Urinary bladder (tissue), 4 donors: Measurements from ENCODE around the gene DIPK1C. TPM values are rescaled to one million over a fixed set of nuclear protein-coding genes. Genes with fewer than 3 reads are reported as not detected.
"Not testable (repeated sequence)": the region's sequence is repeated elsewhere in the genome, so short reads cannot be mapped to it uniquely, and the experiment has no call there.

Experiments
- DNase-seq: peaks from one replicate; pipeline ENCODE4 v3.0.0-alpha.2; 2015; ENCODE audit errors: extremely low spot score
- H3K27ac ChIP-seq: one replicate; pipeline ENCODE4 v1.5.1; 2013; ENCODE audit warnings: low read depth, mild to moderate bottlenecking, moderate library complexity
- H3K36me3 ChIP-seq: one replicate; pipeline ENCODE4 v1.6.1; 2013; ENCODE audit warnings: mild to moderate bottlenecking, moderate library complexity; ENCODE audit not compliant: insufficient read depth
- H3K4me1 ChIP-seq: one replicate; pipeline ENCODE4 v1.6.1; 2013; ENCODE audit warnings: mild to moderate bottlenecking, moderate library complexity; ENCODE audit not compliant: insufficient read depth
- H3K4me3 ChIP-seq: one replicate; pipeline ENCODE4 v1.5.1; 2013; ENCODE audit warnings: low read depth, low read length
- whole genome bisulfite sequencing: extraction: QIAGEN DNeasy Blood & Tissue Kit; methylation state at CpG from one replicate; pipeline ENCODE4 v1.1.7; 2013; 5-methylcytosine and 5-hydroxymethylcytosine counted together
- polyA plus RNA-seq: library from polyadenylated mRNA; stranded (reverse); fragments of 200-250 nt; gene quantifications from one replicate; pipeline ENCODE4 v1.2.3, GENCODE V29; 2013
- total RNA-seq: library from RNA; depleted of rRNA; stranded (reverse); fragments of >200 nt; gene quantifications from one replicate; pipeline ENCODE4 v1.2.3, GENCODE V29; 2014
- donor health status: healthy with polysubstance abuse.
- donor health status: healthy.

The DIPK1C gene
- total RNA-seq, result 1.6 TPM
- 0.22 TPM for polyA plus RNA-seq

GRCh38 chr18:74457043-74457724 is at the start of gene DIPK1C:
Gene DIPK1C, minus strand, starts transcription at chr18:74457308. Its CDS starts 49 bp downstream, at chr18:74457259.
- WGBS, result under 1% methylated on average over 76 of the region's 76 CpGs
- peak within 1 kb of the TSS; percentile 43 for H3K4me3 ChIP-seq
- no peak for DNase-seq
- no peak within 1 kb of the TSS for H3K27ac ChIP-seq
- H3K4me1 ChIP-seq, result peaks cover 4% of the 10 kb centered on the region
- H3K36me3 ChIP-seq, result no peaks in the 10 kb centered on the region

DNA sequence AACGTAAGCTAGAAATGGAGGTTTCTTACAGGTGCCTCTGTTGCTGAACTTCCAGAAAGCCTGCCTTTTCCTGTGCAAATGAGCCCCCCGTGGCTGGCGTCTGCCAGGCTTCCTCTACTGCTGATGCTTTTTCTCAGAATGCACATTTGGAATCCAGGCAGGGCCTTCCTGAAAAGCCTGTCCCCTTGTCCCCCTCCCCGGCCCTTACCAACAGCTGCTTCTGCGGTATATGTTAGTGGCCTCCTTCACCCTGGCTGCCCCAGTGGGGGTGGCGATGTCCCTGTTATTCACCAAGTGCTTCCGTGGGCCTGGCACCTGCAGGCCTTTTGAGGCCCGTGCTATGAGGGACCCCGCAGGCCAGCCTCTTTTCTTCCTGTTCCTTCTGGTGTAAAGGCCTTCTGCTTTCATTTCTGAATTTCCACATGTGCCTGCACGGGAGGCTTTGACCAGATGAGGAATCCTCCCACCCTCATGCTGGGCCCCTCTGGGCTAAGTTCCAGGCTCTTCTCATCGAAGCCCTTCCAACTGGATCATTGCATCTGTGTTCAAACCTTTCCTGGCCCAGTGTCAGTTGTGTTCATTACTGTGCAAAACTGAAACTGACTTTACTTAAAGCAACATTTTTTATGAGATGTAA is 49.5 kb upstream of the DIPK1C start:
- peak; percentile 75 for DNase-seq
- Histone ChIP-seq H3K4me3 (no peak overlapping the region), H3K27ac (no peak overlapping the region), H3K36me3 (no peaks in the 10 kb centered on the region), H3K4me1 (no peaks in the 10 kb centered on the region)
- WGBS, result 46% methylated on average over 11 of the region's 11 CpGs

- Histone ChIP-seq H3K4me1 (no peaks in the 10 kb centered on the region), H3K4me3 (no peak overlapping the region), H3K27ac (no peak overlapping the region), H3K36me3 (no peaks in the 10 kb centered on the region)
- 95% methylated on average over 16 of the region's 16 CpGs for WGBS
- no peak for DNase-seq
These were observed 48.7 kb upstream of the DIPK1C start for GRCh38 chr18:74505776-74506175.

DNA sequence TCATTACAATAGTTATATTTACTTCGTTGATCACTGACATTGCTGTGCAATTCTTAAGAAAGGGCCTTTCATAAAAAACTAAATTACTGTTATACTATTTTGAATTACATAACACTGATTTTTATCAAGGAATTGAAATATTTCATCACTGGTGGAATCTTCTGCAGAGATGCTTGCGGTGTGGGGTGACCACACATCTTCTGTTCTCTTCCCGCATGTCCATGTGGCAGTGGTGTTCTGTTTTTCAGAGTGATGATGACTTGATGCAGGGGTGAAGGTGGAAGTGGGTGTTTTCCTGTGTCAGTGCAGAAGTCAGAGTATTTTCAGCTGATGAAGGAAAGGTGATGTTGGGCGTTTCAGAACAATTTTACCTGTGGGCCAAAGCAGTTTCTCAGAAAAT is 46.0 kb upstream of the DIPK1C start:
- Histone ChIP-seq H3K4me1 (no peaks in the 10 kb centered on the region), H3K36me3 (no peaks in the 10 kb centered on the region), H3K27ac (no peak overlapping the region), H3K4me3 (no peak overlapping the region)
- 83% methylated on average over 4 of the region's 4 CpGs for WGBS
- DNase-seq, result no peak

GRCh38 chr18:74501386-74501785 is 44.3 kb upstream of the DIPK1C start:
- peak overlapping the region; percentile 40 for H3K27ac ChIP-seq
- no peak overlapping the region for H3K4me3 ChIP-seq
- DNase-seq, result no peak
- no peaks in the 10 kb centered on the region for H3K4me1 ChIP-seq
- WGBS, result 83% methylated on average over 4 of the region's 4 CpGs
- no peaks in the 10 kb centered on the region for H3K36me3 ChIP-seq

DNA sequence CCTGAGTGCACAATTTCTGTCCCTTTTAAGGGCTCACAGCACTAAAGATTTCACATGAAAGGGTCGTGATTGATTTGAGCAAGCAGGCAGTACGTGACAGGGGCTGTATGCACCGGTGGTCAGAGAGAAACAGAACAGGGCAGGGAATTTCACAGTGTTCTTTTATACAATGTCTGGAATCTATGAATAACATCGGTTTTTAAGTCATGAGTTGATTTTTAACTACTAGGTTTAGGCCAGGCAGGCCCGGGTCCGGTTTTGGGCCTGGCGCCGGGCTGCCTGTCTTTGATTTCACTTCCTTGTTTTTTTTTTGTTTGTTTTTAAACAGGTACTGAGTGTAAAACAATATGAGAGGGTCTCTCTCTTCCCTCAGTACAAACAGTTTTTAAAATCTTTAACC is 43.7 kb upstream of the DIPK1C start:
- not testable (repeated sequence) for H3K36me3 ChIP-seq, H3K4me1 ChIP-seq, H3K4me3 ChIP-seq, DNase-seq
- WGBS, result 87% methylated on average over 8 of the region's 8 CpGs
- H3K27ac ChIP-seq, result peak overlapping the region; percentile 40

- Histone ChIP-seq H3K4me1 (no peaks in the 10 kb centered on the region), H3K36me3 (no peaks in the 10 kb centered on the region), H3K27ac (no peak overlapping the region), H3K4me3 (no peak overlapping the region)
- 74% methylated on average over 6 of the region's 6 CpGs for WGBS
- DNase-seq, result no peak
These were observed 43.3 kb upstream of the DIPK1C start for GRCh38 chr18:74500372-74500771.

GRCh38 chr18:74499633-74500032 is 42.5 kb upstream of the DIPK1C start:
- WGBS, result 45% methylated on average over 9 of the region's 9 CpGs

GRCh38 chr18:74498712-74499627 is 41.9 kb upstream of the DIPK1C start:
- Histone ChIP-seq H3K27ac (peak overlapping the region; percentile 54), H3K4me3 (no peak overlapping the region), H3K4me1 (no peaks in the 10 kb centered on the region), H3K36me3 (no peaks in the 10 kb centered on the region)
- no peak for DNase-seq
- 81% methylated on average over 14 of the region's 14 CpGs for WGBS

More at GRCh38 chr18:74499633-74500032, 42.5 kb upstream of the DIPK1C start:
- peak overlapping the region; percentile 63 for H3K27ac ChIP-seq
- no peaks in the 10 kb centered on the region for H3K36me3 ChIP-seq
- DNase-seq, result no peak
- H3K4me3 ChIP-seq, result no peak overlapping the region
- no peaks in the 10 kb centered on the region for H3K4me1 ChIP-seq

GRCh38 chr18:74497778-74498177 is 40.7 kb upstream of the DIPK1C start:
- H3K4me3 ChIP-seq, result no peak overlapping the region
- DNase-seq, result no peak
- H3K4me1 ChIP-seq, result no peaks in the 10 kb centered on the region
- 81% methylated on average over 3 of the region's 3 CpGs for WGBS
- no peak overlapping the region for H3K27ac ChIP-seq
- no peaks in the 10 kb centered on the region for H3K36me3 ChIP-seq

GRCh38 chr18:74497324-74497676 is 40.2 kb upstream of the DIPK1C start:
- H3K27ac ChIP-seq, result no peak overlapping the region
- no peaks in the 10 kb centered on the region for H3K4me1 ChIP-seq
- DNase-seq, result no peak
- WGBS, result 94% methylated on average over 8 of the region's 8 CpGs
- no peak overlapping the region for H3K4me3 ChIP-seq
- no peaks in the 10 kb centered on the region for H3K36me3 ChIP-seq

DNA sequence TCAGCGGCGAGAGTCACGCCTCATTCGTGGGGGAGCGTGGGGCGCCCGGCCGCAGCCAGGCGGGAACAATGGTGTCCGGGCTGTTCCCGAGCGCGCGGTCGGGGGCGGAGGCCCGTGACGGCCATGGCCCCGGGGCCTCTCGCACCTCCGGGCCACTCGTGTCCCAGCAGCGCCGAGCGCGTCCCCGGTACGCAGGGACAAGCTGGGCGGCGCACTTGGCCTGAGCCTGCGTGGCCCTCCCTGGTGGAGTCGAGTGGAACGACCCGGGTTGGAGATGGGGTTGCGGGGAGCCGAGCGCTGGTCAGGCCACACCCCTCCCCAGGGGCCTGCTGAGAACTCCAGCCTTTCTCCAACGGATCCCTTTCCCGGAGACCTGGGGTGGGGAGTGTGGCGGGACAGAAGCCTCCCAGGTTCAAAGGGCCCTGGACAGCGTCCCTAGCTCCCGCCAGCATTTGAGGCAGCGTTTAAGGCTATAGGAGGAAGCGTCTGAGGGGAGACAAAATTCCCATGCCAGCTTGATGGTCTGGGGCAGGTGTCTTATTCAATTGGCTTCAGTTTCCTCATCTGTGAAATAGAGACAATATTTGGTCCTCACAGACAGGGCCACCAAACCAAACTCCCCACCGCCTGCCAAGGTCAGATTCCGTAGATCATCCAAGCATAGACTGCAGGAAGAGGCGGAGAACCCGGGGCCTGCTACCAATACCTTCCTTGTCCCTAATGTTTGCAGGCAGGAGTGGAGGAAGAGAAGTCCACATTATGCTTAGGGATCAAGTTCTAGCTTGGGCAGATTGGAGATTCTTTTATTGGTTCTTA is 39.6 kb upstream of the DIPK1C start:
- Histone ChIP-seq H3K4me3 (peak overlapping the region; percentile 72), H3K27ac (peak overlapping the region; percentile 94), H3K36me3 (no peaks in the 10 kb centered on the region), H3K4me1 (no peaks in the 10 kb centered on the region)
- 4% methylated on average over 48 of the region's 48 CpGs for WGBS
- DNase-seq, result no peak
